K562 (cell line): Measurements from ENCODE around the gene FAM118B. TPM values are rescaled to one million over a fixed set of nuclear protein-coding genes. Genes with fewer than 3 reads are reported as not detected.

Source experiments
- ATAC-seq: fragments of 200-7000 bp; cut with Tn5 transposase; 3 replicates; pipeline ENCODE4 v1.9.1; 2020; ENCODE audit warnings: moderate library complexity
- BruUV-seq: library from RNA; stranded (reverse); fragments of 400-500 nt; replicated peaks from 2 replicates; lab custom pipeline; 2021; lab: Mats Ljungman, UMichigan
- CTCF ChIA-PET: fragments of 300-600 bp; formaldehyde crosslinking; extraction: SDS; loops from one replicate; lab custom pipeline; 2021; ENCODE audit warnings: low intra/inter-chr PET ratio; lab: Yijun Ruan, JAX
- POLR2A ChIA-PET: fragments of 300-600, 350-650 bp; sonication (Branson Sonifier 250); formaldehyde crosslinking; extraction: SDS; loops from one replicate; lab custom pipeline; 2021; ENCODE audit warnings: antibody characterized with exemption, inconsistent platforms; lab: Yijun Ruan, JAX
- DNase-seq, 4 experiments: peaks; one replicate each; pipeline versions ENCODE4 v3.0.0 to v3.0.0-alpha.2; 2011 to 2018; ENCODE audit warnings: low spot score in 3 of 4, mixed read lengths in 3 of 4; ENCODE audit errors: extremely low read depth in 1 of 4
- FAIRE-seq: peaks from 2 replicates; lab custom pipeline; 2011; peaks lifted over from hg19 to GRCh38; lab: Jason Lieb, UNC
- H2AFZ ChIP-seq: 2 replicates; pipeline ENCODE4 v1.6.0; 2011; ENCODE audit warnings: low read depth, low read length, control low read depth, inconsistent platforms
- H3K27ac ChIP-seq: fragments of 200-600 bp; 3 replicates; pipeline ENCODE4 v1.8.0; 2011; ENCODE audit warnings: low read depth, mild to moderate bottlenecking, control low read depth, inconsistent platforms, low read length, moderate library complexity, mixed read lengths; ENCODE audit errors: extremely low read depth
- H3K27me3 ChIP-seq, 2 experiments: fragments of 300-600 bp in 1 of 2; 2 replicates in 1 of 2; 3 replicates in 1 of 2; pipeline versions ENCODE4 v1.6.0 to v1.8.0; 2011; ENCODE audit warnings: inconsistent platforms in 2 of 2, low read length in 2 of 2, mild to moderate bottlenecking in 1 of 2, mixed read lengths in 1 of 2, moderate library complexity in 1 of 2; ENCODE audit not compliant: control insufficient read depth in 2 of 2, insufficient read depth in 2 of 2
- H3K36me3 ChIP-seq: fragments of 300-600 bp; 3 replicates; pipeline ENCODE4 v1.8.0; 2011; ENCODE audit warnings: mild to moderate bottlenecking, low read length, inconsistent platforms; ENCODE audit not compliant: control insufficient read depth, insufficient read depth
- H3K4me1 ChIP-seq, 2 experiments: fragments of 200-600 bp in 1 of 2; replicated peaks in 1 of 2; 2 replicates in 1 of 2; 3 replicates in 1 of 2; pipeline versions ENCODE4 v1.5.1 to v1.8.0; 2011; ENCODE audit warnings: inconsistent platforms in 2 of 2, low read length in 2 of 2, mild to moderate bottlenecking in 1 of 2, mixed read lengths in 1 of 2, moderate library complexity in 1 of 2; ENCODE audit not compliant: control insufficient read depth in 2 of 2, insufficient read depth in 2 of 2
- H3K4me2 ChIP-seq: 2 replicates; pipeline ENCODE4 v1.6.1; 2011; ENCODE audit warnings: low read length, control low read depth, inconsistent platforms, mixed read lengths; ENCODE audit not compliant: insufficient read depth
- H3K4me3 ChIP-seq: fragments of 200-600 bp; sonication (generic), shearing (Covaris generic); 2 replicates; pipeline ENCODE4 v1.5.1; 2016; ENCODE audit warnings: control low read depth, inconsistent platforms
- H3K79me2 ChIP-seq: fragments of 200-600 bp; 3 replicates; pipeline ENCODE4 v1.8.0; 2011; ENCODE audit warnings: low read length, inconsistent platforms; ENCODE audit not compliant: control insufficient read depth, insufficient read depth
- H3K9ac ChIP-seq, 2 experiments: 2 replicates each; pipeline versions ENCODE4 v1.6.0 to v1.6.1; 2011; ENCODE audit warnings: low read depth in 2 of 2, low read length in 2 of 2, control low read depth in 1 of 2, inconsistent platforms in 1 of 2, mild to moderate bottlenecking in 1 of 2, mixed read lengths in 1 of 2; ENCODE audit not compliant: insufficient read depth in 1 of 2
- H3K9me1 ChIP-seq: one replicate; pipeline ENCODE4 v1.6.0; 2011; ENCODE audit warnings: inconsistent platforms, mild to moderate bottlenecking, low read length, moderate library complexity; ENCODE audit not compliant: control insufficient read depth, insufficient read depth
- H3K9me3 ChIP-seq: replicated peaks from 2 replicates; pipeline ENCODE4 v1.5.1; 2011; ENCODE audit warnings: low read depth, low read length, inconsistent platforms; ENCODE audit not compliant: control insufficient read depth, insufficient read depth
- H4K20me1 ChIP-seq: replicated peaks from 2 replicates; pipeline ENCODE4 v1.6.1; 2011; ENCODE audit warnings: low read length, inconsistent platforms, mixed read lengths; ENCODE audit not compliant: control insufficient read depth, insufficient read depth
- CAMTA2 ChIP-seq: fragments of 250-450 bp; sonication (Bioruptor Pico); conservative IDR thresholded peaks from 2 replicates; pipeline ENCODE4 v1.5.1; 2022
- E2F8 ChIP-seq: fragments of 450-650 bp; IDR thresholded peaks from 2 replicates; pipeline ENCODE4 v1.7.1; 2018; ENCODE audit warnings: mild to moderate bottlenecking, low read depth; ENCODE audit not compliant: partially characterized antibody
- KAT8 ChIP-seq: fragments of 450-650 bp; IDR thresholded peaks from 2 replicates; pipeline ENCODE4 v1.6.1; 2016; ENCODE audit warnings: low read depth, mild to moderate bottlenecking
- NFXL1 ChIP-seq: fragments of 450-650 bp; formaldehyde crosslinking; IDR thresholded peaks from 2 replicates; pipeline ENCODE4 v1.4.0; 2021; ENCODE audit warnings: mild to moderate bottlenecking
- POLR2G ChIP-seq: fragments of 200-400 bp; formaldehyde crosslinking; IDR thresholded peaks from 2 replicates; pipeline ENCODE4 v1.6.1; 2017; ENCODE audit warnings: low read depth, mild to moderate bottlenecking, antibody characterized with exemption, low read length, moderate library complexity
- RBM39 ChIP-seq: fragments of 200-400 bp; formaldehyde crosslinking; optimal IDR thresholded peaks from 2 replicates; pipeline ENCODE3; 2018; ENCODE audit warnings: low read depth, low read length
- THRAP3 ChIP-seq: fragments of 450-650 bp; IDR thresholded peaks from 2 replicates; pipeline ENCODE4 v1.6.1; 2016; ENCODE audit warnings: mild to moderate bottlenecking, inconsistent platforms, borderline replicate concordance
- USF2 ChIP-seq: sonication (generic); formaldehyde crosslinking; IDR thresholded peaks from 2 replicates; pipeline ENCODE4 v1.5.0; 2020; ENCODE audit warnings: missing genetic modification reagents
- WGBS: fragments of 100-300 bp; shearing (Covaris generic); methylation state at CpG from one replicate; pipeline ENCODE4 v1.1.6; 2016; ENCODE audit warnings: low coverage, mixed read lengths; ENCODE audit not compliant: insufficient coverage; ENCODE audit errors: missing lambda C conversion rate; 5-methylcytosine and 5-hydroxymethylcytosine counted together
- in situ Hi-C: fragments of 300-500 bp; cut with MboI; formaldehyde crosslinking; loops from 4 replicates; pipeline ENCODE4 v1.15.0; 2018; ENCODE audit warnings: inconsistent platforms, mixed read lengths
- intact Hi-C: fragments of 100-400 bp; cut with micrococcal nuclease; formaldehyde crosslinking; loops from 2 replicates; pipeline ENCODE4 v1.14.2; 2022
- polyA plus RNA-seq, 8 experiments: library from polyadenylated mRNA; depleted of rRNA in 4 of 8; stranded (reverse) in 5 of 8; unstranded in 3 of 8; fragments of >200 nt; fragmentation: Nextera tagmentation in 2 of 8; fragmentation: Illumina TruSeq in 1 of 8; extraction: Ambion mirVana in 2 of 8; extraction: Trizol in 1 of 8; gene quantifications; 2 replicates each; pipeline versions ENCODE4 v1.2.1 to v1.2.3, GENCODE V29; 2011 to 2014; ENCODE audit warnings: inconsistent platforms in 1 of 8, missing spikeins in 1 of 8
- total RNA-seq, 7 experiments: library from RNA; depleted of rRNA in 6 of 7; stranded (reverse); fragments of >200 nt in 6 of 7; fragmentation: Illumina TruSeq in 2 of 7; extraction: Trizol in 2 of 7; gene quantifications; 2 replicates each; pipeline versions ENCODE4 v1.2.1 to v1.2.3, GENCODE V29; 2011 to 2021; ENCODE audit warnings: low replicate concordance in 1 of 7

The FAM118B gene
- total and polyA plus RNA-seq, 9 of the 15 experiments (the other 6 are each of a cell fraction or from before 2014, with no cell fraction given): 12.0 to 49.0 (median 22.1) TPM

GRCh38 chr11:126198648-126199047, 12.9 kb upstream of the FAM118B start:
- Histone ChIP-seq H3K27ac (no peak overlapping the region), H3K4me2 (no peak overlapping the region), H4K20me1 (peaks cover 1% of the 10 kb centered on the region; the same call in 1 of the 2 replicates), H2AFZ (no peak overlapping the region)
- no peak for FAIRE-seq
- in situ Hi-C loops: loop anchor here (5.0 kb wide), 1 partner anchor 276 kb away; no protein-coding TSS in a partner anchor
- DNase-seq: no peak
- CTCF ChIA-PET: no interaction called here
- no peak for TF ChIP-seq KAT8
- TF ChIP-seq, all 486 proteins: peak for 0
- Histone ChIP-seq H3K4me3 (no peak overlapping the region), H3K9me1 (no peaks in the 10 kb centered on the region), H3K27me3 (no peaks in the 10 kb centered on the region), H3K9me3 (no peaks in the 10 kb centered on the region), H3K9ac (no peak overlapping the region), H3K79me2 (no peaks in the 10 kb centered on the region), H3K4me1 (no peaks in the 10 kb centered on the region), H3K36me3 (peaks cover 91% of the 10 kb centered on the region)
- 100% methylated on average over 5 of the region's 5 CpGs for WGBS
- POLR2A ChIA-PET: interaction anchor here (0.6 to 2.3 kb wide), 3 partner anchors 11 to 663 kb away, joined by 3 to 11 read pairs (median 4); partner anchors contain the start of genes FAM118B and RPUSD4
- no TSS peak for BruUV-seq
- ATAC-seq: no peak
- intact Hi-C loops: no loop called here

DNA sequence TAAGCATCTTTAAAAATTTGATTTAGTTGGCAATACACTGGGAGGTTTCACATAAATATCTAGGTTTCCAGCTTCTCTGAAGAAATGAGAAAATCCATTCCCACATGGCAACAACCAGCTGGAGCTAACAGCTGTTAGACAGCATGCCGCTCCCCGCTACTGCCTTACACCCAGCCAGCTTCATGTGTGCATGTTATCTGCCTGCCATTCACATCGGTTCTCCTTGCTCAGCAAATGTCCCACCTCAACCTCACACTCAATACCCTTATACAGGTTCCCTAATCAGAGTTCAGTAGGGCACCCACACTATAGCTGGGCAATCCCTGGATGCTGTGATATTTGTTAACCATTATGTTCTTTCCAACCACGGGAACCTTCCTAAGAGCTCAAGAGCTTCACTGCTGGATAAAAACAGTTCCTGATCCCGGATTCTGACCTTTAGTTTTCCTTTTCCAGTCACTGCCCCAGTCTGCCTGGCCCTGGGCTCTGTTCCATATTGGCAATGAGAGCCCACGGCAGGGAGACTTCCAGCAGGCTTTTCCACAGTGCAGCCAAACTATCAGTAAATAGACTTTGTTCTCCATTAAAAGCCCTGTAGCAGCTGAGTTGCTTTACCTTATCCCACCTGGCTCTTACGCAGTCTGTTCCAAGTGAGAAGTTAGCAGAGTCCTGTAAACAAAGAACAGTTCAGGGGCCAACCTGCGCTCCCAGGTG, 8.8 kb upstream of the FAM118B start:
- Histone ChIP-seq H3K36me3 (peaks cover 95% of the 10 kb centered on the region), H3K4me1 (no peaks in the 10 kb centered on the region), H3K9me3 (no peaks in the 10 kb centered on the region), H3K4me2 (no peak overlapping the region), H3K27me3 (no peaks in the 10 kb centered on the region), H3K79me2 (no peaks in the 10 kb centered on the region), H3K27ac (no peak overlapping the region), H4K20me1 (no peaks in the 10 kb centered on the region), H2AFZ (no peak overlapping the region), H3K4me3 (no peak overlapping the region), H3K9ac (no peak overlapping the region), H3K9me1 (no peaks in the 10 kb centered on the region)
- in situ Hi-C loops (no loop called here), intact Hi-C loops (no loop called here)
- ATAC-seq (no peak), FAIRE-seq (no peak), DNase-seq (no peak)
- ChIA-PET POLR2A (interaction anchor here (0.9 kb wide), 1 partner anchor 9 kb away, joined by 4 read pairs; the partner anchor contains the start of genes FAM118B and RPUSD4), CTCF (no interaction called here)
- BruUV-seq: no TSS peak
- WGBS: 81% methylated on average over 8 of the region's 8 CpGs
- no peak for TF ChIP-seq USF2 (CRISPR knock-in tag)
- no peak for TF ChIP-seq CAMTA2 (CRISPR knock-in tag)
- TF ChIP-seq RBM39: no peak
- no peak for TF ChIP-seq KAT8
- TF ChIP-seq POLR2G: no peak
- TF ChIP-seq NFXL1 (CRISPR knock-in tag): no peak
- TF ChIP-seq E2F8: no peak
- no peak for TF ChIP-seq THRAP3
